Measurements from ENCODE around the gene RYR2.

The RYR2 gene

DNA sequence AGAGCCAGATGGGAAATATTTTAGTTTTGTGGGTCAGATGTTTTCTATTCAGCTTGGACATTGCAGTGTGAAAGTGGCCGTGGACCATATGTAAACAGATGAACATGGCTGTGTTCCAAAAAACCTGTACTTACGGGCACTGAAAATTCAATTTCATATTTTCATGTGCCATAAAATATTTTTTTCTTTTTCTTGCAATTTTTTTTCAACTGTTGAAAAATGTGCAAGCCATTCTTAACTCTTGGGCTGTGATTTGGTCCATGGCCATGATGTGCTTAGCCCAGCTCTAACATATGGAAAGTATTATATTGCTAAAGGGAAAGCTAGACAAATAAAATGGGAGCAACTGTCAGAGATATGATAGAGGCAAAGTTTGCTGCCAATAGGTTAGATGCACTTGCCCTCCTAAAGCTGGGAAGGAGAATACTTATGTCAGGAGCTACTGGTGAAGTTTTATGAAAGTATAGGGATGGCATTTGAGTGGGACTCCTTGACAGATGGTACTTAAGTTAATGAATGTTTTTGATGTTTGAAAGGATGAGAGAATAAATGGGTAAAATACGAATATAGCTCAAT is 240.3 kb downstream of the RYR2 start:
- no peak overlapping the region for H3K27ac ChIP-seq (ENCODE audit: low read length)
- H3K9ac ChIP-seq (ENCODE audit: low read length in 2 of 2), result no peak overlapping the region
- no peak overlapping the region for H3K4me3 ChIP-seq (ENCODE audit: low read length in 2 of 2)
- no peaks in the 10 kb centered on the region for H3K27me3 ChIP-seq (ENCODE audit: control insufficient read depth in 1 of 2, insufficient read depth in 2 of 2, low read length in 2 of 2)
- no peaks in the 10 kb centered on the region for H3K9me3 ChIP-seq (ENCODE audit: control insufficient read depth in 2 of 2, low read length in 2 of 2)
- no peaks in the 10 kb centered on the region for H3K4me1 ChIP-seq (ENCODE audit: control insufficient read depth, insufficient read depth, low read length)
- no peaks in the 10 kb centered on the region for H3K36me3 ChIP-seq (ENCODE audit: control insufficient read depth in 2 of 2, insufficient read depth in 2 of 2, low read length in 2 of 2)

DNA sequence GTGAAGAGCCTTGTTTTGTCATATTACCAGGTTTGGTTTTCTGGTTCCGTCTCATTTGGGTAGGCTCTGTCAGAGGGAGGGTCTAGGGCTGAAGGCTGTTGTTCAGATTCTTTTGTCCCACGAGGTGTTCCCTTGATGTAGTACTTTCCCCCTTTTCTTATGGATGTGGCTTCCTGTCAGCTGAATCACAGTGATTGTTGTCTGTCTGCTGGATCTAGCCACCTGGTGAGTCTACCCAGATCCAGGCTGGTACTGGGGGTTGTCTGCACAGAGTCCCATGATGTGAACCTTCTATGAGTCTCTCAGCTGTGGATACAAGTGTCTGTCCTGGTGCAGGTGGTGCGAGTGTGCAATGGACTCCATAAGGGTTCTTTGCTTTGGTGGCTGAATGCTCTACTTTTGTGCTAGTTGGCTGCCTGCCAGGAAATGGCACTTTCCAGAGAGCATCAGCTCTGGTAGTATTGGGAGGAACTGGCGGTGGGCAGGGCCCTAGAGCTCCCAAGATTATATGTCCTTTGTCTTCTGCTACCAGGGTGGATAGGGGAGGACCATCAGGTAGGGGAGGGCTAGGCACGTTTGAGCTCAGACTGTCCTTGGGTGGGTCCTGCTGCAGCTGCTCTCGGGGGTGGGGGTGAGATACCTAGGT is 246.0 kb downstream of the RYR2 start:
- no peak overlapping the region for H3K9ac ChIP-seq (ENCODE audit: low read length in 2 of 2)
- no peaks in the 10 kb centered on the region for H3K36me3 ChIP-seq (ENCODE audit: control insufficient read depth in 2 of 2, insufficient read depth in 2 of 2, low read length in 2 of 2)
- no peaks in the 10 kb centered on the region for H3K9me3 ChIP-seq (ENCODE audit: control insufficient read depth in 2 of 2, low read length in 2 of 2)
- H3K4me1 ChIP-seq (ENCODE audit: control insufficient read depth, insufficient read depth, low read length), result no peaks in the 10 kb centered on the region
- H3K4me3 ChIP-seq (ENCODE audit: low read length in 2 of 2), result no peak overlapping the region
- H3K27ac ChIP-seq (ENCODE audit: low read length), result no peak overlapping the region
- no peaks in the 10 kb centered on the region for H3K27me3 ChIP-seq (ENCODE audit: control insufficient read depth in 1 of 2, insufficient read depth in 2 of 2, low read length in 2 of 2)

DNA sequence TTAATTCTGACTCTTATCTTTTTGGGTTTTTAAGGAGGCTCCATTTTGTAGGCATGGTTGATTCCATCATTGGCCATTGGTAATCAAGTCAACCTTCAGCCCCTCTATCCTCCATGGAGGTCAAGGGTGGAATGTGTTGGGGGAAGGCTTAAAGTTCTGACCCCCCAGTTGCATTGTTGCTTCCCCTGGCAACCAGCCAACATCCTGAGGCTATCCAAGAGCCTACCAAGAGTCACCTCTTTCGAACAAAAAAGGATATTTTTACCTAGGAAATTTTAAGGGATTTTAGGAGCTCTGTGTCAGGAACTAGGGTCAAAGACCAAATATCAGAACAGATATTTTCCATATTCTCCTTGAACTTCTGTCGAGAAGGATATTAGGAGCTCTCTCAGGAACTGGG is 251.8 kb downstream of the RYR2 start:
- no peaks in the 10 kb centered on the region for H3K27me3 ChIP-seq (ENCODE audit: control insufficient read depth in 1 of 2, insufficient read depth in 2 of 2, low read length in 2 of 2)
- no peaks in the 10 kb centered on the region for H3K4me1 ChIP-seq (ENCODE audit: control insufficient read depth, insufficient read depth, low read length)
- H3K4me3 ChIP-seq (ENCODE audit: low read length in 2 of 2), result no peak overlapping the region
- H3K9ac ChIP-seq (ENCODE audit: low read length in 2 of 2), result no peak overlapping the region
- no peaks in the 10 kb centered on the region for H3K9me3 ChIP-seq (ENCODE audit: control insufficient read depth in 2 of 2, low read length in 2 of 2)
- H3K36me3 ChIP-seq (ENCODE audit: control insufficient read depth in 2 of 2, insufficient read depth in 2 of 2, low read length in 2 of 2), result no peaks in the 10 kb centered on the region
- H3K27ac ChIP-seq (ENCODE audit: low read length), result no peak overlapping the region

DNA sequence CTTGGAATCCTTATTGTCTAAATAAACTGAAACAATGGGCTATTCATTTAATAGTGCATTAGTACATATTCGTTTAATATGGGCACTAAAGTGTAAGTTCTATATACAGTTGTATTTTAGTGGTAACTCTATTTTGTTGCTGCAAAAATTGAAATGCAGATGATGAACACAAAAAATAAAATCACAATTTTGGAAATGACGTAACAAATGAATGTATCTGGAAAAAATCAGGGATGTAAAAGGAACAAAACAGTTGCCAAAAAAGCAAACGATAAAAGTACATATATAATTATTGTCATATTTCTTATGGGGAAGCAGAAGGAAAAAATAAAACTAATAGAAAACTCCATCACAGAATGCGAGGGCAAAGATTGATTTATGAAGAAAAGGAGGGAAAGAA is 254.9 kb downstream of the RYR2 start:
- Histone ChIP-seq H3K27ac (ENCODE audit: low read length) (no peak overlapping the region), H3K4me3 (ENCODE audit: low read length in 2 of 2) (no peak overlapping the region), H3K9me3 (ENCODE audit: control insufficient read depth in 2 of 2, low read length in 2 of 2) (no peaks in the 10 kb centered on the region), H3K36me3 (ENCODE audit: control insufficient read depth in 2 of 2, insufficient read depth in 2 of 2, low read length in 2 of 2) (no peaks in the 10 kb centered on the region), H3K9ac (ENCODE audit: low read length in 2 of 2) (no peak overlapping the region), H3K27me3 (ENCODE audit: control insufficient read depth in 1 of 2, insufficient read depth in 2 of 2, low read length in 2 of 2) (no peaks in the 10 kb centered on the region), H3K4me1 (ENCODE audit: control insufficient read depth, insufficient read depth, low read length) (no peaks in the 10 kb centered on the region)

DNA sequence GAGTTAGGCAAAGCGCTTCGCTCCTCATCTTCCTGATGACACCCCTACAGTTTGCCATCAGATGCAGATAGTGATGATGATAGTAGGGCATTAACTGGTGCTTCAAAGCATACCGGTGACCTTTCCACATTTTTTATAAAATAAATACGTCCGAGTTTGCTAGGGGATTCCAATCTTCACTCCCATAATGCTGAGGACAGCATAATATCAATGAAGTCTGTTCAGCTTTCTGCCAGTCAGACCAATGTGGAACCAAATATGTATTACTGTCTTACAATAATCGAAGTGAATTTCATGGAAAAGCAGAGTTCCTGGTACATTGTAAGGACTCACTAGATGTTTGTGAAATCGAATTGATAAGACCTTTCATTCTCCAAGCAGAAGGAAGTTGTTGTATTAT is 258.7 kb downstream of the RYR2 start:
- no peaks in the 10 kb centered on the region for H3K9me3 ChIP-seq (ENCODE audit: control insufficient read depth in 2 of 2, low read length in 2 of 2)
- H3K36me3 ChIP-seq (ENCODE audit: control insufficient read depth in 2 of 2, insufficient read depth in 2 of 2, low read length in 2 of 2), result no peaks in the 10 kb centered on the region
- H3K27me3 ChIP-seq (ENCODE audit: control insufficient read depth in 1 of 2, insufficient read depth in 2 of 2, low read length in 2 of 2), result no peaks in the 10 kb centered on the region
- no peak overlapping the region for H3K9ac ChIP-seq (ENCODE audit: low read length in 2 of 2)
- no peaks in the 10 kb centered on the region for H3K4me1 ChIP-seq (ENCODE audit: control insufficient read depth, insufficient read depth, low read length)
- H3K4me3 ChIP-seq (ENCODE audit: low read length in 2 of 2), result no peak overlapping the region
- H3K27ac ChIP-seq (ENCODE audit: low read length), result no peak overlapping the region

DNA sequence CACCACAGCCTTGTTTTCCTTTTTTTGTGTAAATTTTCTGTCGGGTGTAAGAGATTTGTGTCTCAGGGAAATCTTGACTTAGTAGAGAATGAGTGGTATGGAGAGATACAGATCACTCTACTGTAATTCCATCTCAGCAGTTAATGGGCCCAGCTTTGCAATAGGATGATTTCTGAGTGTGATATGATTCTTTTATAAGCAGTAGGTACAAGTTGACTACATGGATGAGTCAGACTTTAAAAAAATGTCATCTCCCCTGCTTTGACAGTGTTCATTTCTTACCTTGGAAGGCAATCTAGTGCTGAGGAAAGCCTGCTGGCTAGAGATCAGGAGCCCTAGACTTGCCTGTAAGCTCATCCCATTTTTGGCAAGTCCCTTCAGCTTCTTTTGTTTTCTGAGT is 261.9 kb downstream of the RYR2 start:
- Histone ChIP-seq H3K27ac (ENCODE audit: low read length) (no peak overlapping the region), H3K4me1 (ENCODE audit: control insufficient read depth, insufficient read depth, low read length) (no peaks in the 10 kb centered on the region)

DNA sequence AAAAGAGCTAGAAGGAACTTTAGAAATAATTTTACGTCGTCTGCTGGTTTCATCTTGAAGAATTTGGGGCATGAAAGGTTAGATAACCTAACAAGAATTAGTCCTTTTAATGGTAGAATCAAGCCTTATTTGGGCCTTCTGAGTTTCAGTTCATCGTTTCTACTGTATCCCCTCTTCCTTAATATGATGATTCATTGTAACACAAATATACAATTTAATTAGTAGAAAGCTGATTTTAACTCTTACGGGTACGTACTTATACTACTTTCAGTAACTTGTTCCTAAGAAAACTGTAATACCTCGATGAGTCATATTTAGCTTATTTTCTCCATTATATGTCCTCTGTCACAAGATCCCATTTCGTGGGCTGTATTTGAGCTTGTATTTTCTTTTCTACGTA is 264.7 kb downstream of the RYR2 start:
- no peak overlapping the region for H3K9ac ChIP-seq (ENCODE audit: low read length in 2 of 2)
- H3K36me3 ChIP-seq (ENCODE audit: control insufficient read depth in 2 of 2, insufficient read depth in 2 of 2, low read length in 2 of 2), result no peaks in the 10 kb centered on the region
- no peak overlapping the region for H3K27ac ChIP-seq (ENCODE audit: low read length)
- no peaks in the 10 kb centered on the region for H3K4me1 ChIP-seq (ENCODE audit: control insufficient read depth, insufficient read depth, low read length)
- H3K9me3 ChIP-seq (ENCODE audit: control insufficient read depth in 2 of 2, low read length in 2 of 2), result no peaks in the 10 kb centered on the region
- H3K4me3 ChIP-seq (ENCODE audit: low read length in 2 of 2), result no peak overlapping the region
- no peaks in the 10 kb centered on the region for H3K27me3 ChIP-seq (ENCODE audit: control insufficient read depth in 1 of 2, insufficient read depth in 2 of 2, low read length in 2 of 2)

More for the DNA sequence above, 261.9 kb downstream of the RYR2 start:
- Histone ChIP-seq H3K9ac (ENCODE audit: low read length in 2 of 2) (no peak overlapping the region), H3K36me3 (ENCODE audit: control insufficient read depth in 2 of 2, insufficient read depth in 2 of 2, low read length in 2 of 2) (no peaks in the 10 kb centered on the region), H3K27me3 (ENCODE audit: control insufficient read depth in 1 of 2, insufficient read depth in 2 of 2, low read length in 2 of 2) (no peaks in the 10 kb centered on the region), H3K9me3 (ENCODE audit: control insufficient read depth in 2 of 2, low read length in 2 of 2) (no peaks in the 10 kb centered on the region), H3K4me3 (ENCODE audit: low read length in 2 of 2) (no peak overlapping the region)

DNA sequence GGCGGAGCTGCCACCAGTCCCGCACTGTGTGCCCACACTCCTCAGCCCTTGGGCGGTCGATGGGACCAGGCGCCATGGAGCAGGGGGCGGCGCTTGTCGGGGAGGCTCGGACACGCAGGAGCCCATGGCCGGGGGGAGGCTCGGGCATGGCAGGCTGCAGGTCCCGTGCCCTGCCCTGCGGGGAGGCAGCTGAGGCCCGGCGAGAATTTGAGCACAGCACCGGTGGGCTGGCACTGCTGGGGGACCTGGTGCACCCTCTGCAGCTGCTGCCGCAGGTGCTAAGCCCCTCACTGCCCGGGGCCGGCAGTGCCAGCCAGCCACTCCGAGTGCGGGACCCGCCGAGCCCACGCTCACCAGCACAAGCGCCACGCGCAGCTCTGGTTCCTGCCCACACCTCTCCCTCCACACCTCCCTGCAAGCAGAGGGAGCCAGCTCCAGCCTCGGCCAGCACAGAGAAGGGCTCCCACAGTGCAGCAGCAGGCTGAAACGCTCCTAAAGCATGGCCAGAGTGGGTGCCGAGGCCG is 267.7 kb downstream of the RYR2 start:
- H3K4me1 ChIP-seq (ENCODE audit: control insufficient read depth, insufficient read depth, low read length), result no peaks in the 10 kb centered on the region
- no peak overlapping the region for H3K27ac ChIP-seq (ENCODE audit: low read length)
- H3K9ac ChIP-seq (ENCODE audit: low read length in 2 of 2), result no peak overlapping the region
- H3K36me3 ChIP-seq (ENCODE audit: control insufficient read depth in 2 of 2, insufficient read depth in 2 of 2, low read length in 2 of 2), result no peaks in the 10 kb centered on the region
- H3K9me3 ChIP-seq (ENCODE audit: control insufficient read depth in 2 of 2, low read length in 2 of 2), result no peaks in the 10 kb centered on the region
- H3K27me3 ChIP-seq (ENCODE audit: control insufficient read depth in 1 of 2, insufficient read depth in 2 of 2, low read length in 2 of 2), result no peaks in the 10 kb centered on the region
- H3K4me3 ChIP-seq (ENCODE audit: low read length in 2 of 2), result no peak overlapping the region

DNA sequence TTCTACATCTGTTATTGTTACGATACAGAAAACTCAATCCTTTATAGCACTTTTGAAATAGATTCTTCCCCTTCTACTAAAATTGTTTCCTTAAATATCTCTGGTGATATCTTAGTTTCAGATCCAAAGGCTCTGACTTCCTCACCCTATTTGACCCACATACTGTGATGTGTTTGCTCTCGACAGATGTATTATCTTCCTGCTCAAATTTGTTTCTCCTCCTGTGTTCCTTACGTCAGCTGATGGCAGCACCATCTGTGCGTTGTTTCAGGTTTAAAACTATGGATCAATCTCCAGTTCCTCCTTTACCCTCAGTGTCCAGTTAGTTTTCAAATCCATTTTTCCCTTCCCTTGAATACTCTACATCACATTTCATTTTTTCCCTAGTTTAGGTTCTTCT is 274.4 kb downstream of the RYR2 start:
- no peak overlapping the region for H3K27ac ChIP-seq (ENCODE audit: low read length)
- no peaks in the 10 kb centered on the region for H3K9me3 ChIP-seq (ENCODE audit: control insufficient read depth in 2 of 2, low read length in 2 of 2)

DNA sequence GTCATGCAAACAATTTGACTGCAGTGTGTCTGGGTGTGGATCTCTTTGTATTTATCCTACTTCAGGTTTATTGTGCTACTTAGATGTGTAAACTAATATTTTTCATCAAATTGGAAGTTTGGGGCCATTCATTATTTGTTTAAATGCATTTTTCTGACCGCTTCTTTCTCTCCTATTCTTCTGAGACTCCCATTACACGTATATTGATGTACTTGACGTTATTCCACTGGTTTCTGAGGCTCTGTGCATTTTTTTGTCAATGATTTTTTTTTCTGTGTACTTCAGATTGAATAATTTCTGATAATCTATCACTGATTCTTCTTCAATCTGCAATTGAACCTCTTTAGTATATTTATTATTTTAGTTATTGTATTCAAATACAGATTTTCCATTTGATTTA is 276.8 kb downstream of the RYR2 start:
- Histone ChIP-seq H3K27me3 (ENCODE audit: control insufficient read depth in 1 of 2, insufficient read depth in 2 of 2, low read length in 2 of 2) (no peaks in the 10 kb centered on the region), H3K9me3 (ENCODE audit: control insufficient read depth in 2 of 2, low read length in 2 of 2) (no peaks in the 10 kb centered on the region), H3K4me1 (ENCODE audit: control insufficient read depth, insufficient read depth, low read length) (no peaks in the 10 kb centered on the region), H3K27ac (ENCODE audit: low read length) (no peak overlapping the region), H3K4me3 (ENCODE audit: low read length in 2 of 2) (no peak overlapping the region), H3K36me3 (ENCODE audit: control insufficient read depth in 2 of 2, insufficient read depth in 2 of 2, low read length in 2 of 2) (no peaks in the 10 kb centered on the region), H3K9ac (ENCODE audit: low read length in 2 of 2) (no peak overlapping the region)

More for the DNA sequence above, 274.4 kb downstream of the RYR2 start:
- Histone ChIP-seq H3K4me3 (ENCODE audit: low read length in 2 of 2) (no peak overlapping the region), H3K36me3 (ENCODE audit: control insufficient read depth in 2 of 2, insufficient read depth in 2 of 2, low read length in 2 of 2) (no peaks in the 10 kb centered on the region), H3K9ac (ENCODE audit: low read length in 2 of 2) (no peak overlapping the region), H3K4me1 (ENCODE audit: control insufficient read depth, insufficient read depth, low read length) (no peaks in the 10 kb centered on the region), H3K27me3 (ENCODE audit: control insufficient read depth in 1 of 2, insufficient read depth in 2 of 2, low read length in 2 of 2) (no peaks in the 10 kb centered on the region)

DNA sequence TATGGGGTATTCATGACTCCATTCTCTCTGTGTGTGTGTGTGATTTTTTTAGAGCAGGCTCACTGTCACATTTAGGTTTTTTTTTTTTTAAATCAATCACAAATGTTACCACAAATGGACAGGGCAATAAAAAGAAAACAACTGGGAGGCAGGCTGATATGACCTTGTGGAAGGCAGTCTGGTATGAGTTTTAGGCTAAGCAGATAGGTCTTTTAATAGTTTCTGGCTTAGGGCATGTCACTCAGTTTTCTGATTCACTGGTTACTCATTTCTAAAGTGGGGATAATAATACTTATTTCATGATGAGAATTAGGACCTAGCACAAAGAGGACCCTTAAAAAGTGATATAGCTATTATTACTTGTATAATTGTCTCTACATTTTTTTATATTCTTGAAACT is 278.9 kb downstream of the RYR2 start:
- Histone ChIP-seq H3K27ac (ENCODE audit: low read length) (no peak overlapping the region), H3K4me1 (ENCODE audit: control insufficient read depth, insufficient read depth, low read length) (no peaks in the 10 kb centered on the region), H3K9ac (ENCODE audit: low read length in 2 of 2) (no peak overlapping the region), H3K4me3 (ENCODE audit: low read length in 2 of 2) (no peak overlapping the region), H3K27me3 (ENCODE audit: control insufficient read depth in 1 of 2, insufficient read depth in 2 of 2, low read length in 2 of 2) (no peaks in the 10 kb centered on the region), H3K36me3 (ENCODE audit: control insufficient read depth in 2 of 2, insufficient read depth in 2 of 2, low read length in 2 of 2) (no peaks in the 10 kb centered on the region), H3K9me3 (ENCODE audit: control insufficient read depth in 2 of 2, low read length in 2 of 2) (no peaks in the 10 kb centered on the region)
